H9 (cell line): ENCODE measurements around the gene CYB5A. TPM values are rescaled to one million over a fixed set of nuclear protein-coding genes. Genes with fewer than 3 reads are reported as not detected.

Source experiments
- DNase-seq: peaks from one replicate; pipeline ENCODE4 v3.0.0-alpha.2; 2017
- H2AFZ ChIP-seq: one replicate; pipeline ENCODE4 v1.6.1; 2013; ENCODE audit warnings: mild to moderate bottlenecking, low read length, control low read depth, moderate library complexity
- H2AK5ac ChIP-seq: 2 replicates; pipeline ENCODE4 v1.6.1; 2013; ENCODE audit warnings: low read length, control low read depth, mixed read lengths; ENCODE audit not compliant: insufficient read length
- H2BK120ac ChIP-seq: one replicate; pipeline ENCODE4 v1.6.1; 2013; ENCODE audit warnings: low read depth, mild to moderate bottlenecking, low read length, control low read depth, inconsistent platforms; ENCODE audit not compliant: poor library complexity, severe bottlenecking
- H2BK12ac ChIP-seq: 2 replicates; pipeline ENCODE4 v1.6.1; 2013; ENCODE audit warnings: low read length, control low read depth, mixed read lengths, low read depth; ENCODE audit not compliant: insufficient read length
- H2BK15ac ChIP-seq: 2 replicates; pipeline ENCODE4 v1.6.1; 2013; ENCODE audit warnings: low read depth, low read length, control low read depth
- H2BK20ac ChIP-seq: one replicate; pipeline ENCODE4 v1.6.1; 2013; ENCODE audit warnings: low read depth, mild to moderate bottlenecking, low read length, control low read depth, inconsistent platforms; ENCODE audit not compliant: poor library complexity, severe bottlenecking
- H2BK5ac ChIP-seq: 2 replicates; pipeline ENCODE4 v1.6.1; 2013; ENCODE audit warnings: low read length, control low read depth, mixed read lengths; ENCODE audit not compliant: insufficient read length
- H3K14ac ChIP-seq: 2 replicates; pipeline ENCODE4 v1.6.1; 2013; ENCODE audit warnings: low read length, control low read depth; ENCODE audit not compliant: insufficient read depth
- H3K18ac ChIP-seq: 2 replicates; pipeline ENCODE4 v1.6.1; 2013; ENCODE audit warnings: low read depth, mild to moderate bottlenecking, mixed read lengths, low read length, control low read depth; ENCODE audit not compliant: insufficient read length
- H3K23ac ChIP-seq: 2 replicates; pipeline ENCODE4 v1.6.1; 2013; ENCODE audit warnings: low read length, control low read depth, mixed read lengths, low read depth; ENCODE audit not compliant: insufficient read length
- H3K23me2 ChIP-seq: 2 replicates; pipeline ENCODE4 v1.6.1; 2013; ENCODE audit warnings: low read depth, mild to moderate bottlenecking, mixed read lengths, low read length, control low read depth; ENCODE audit not compliant: insufficient read length, poor library complexity, severe bottlenecking
- H3K27ac ChIP-seq: 2 replicates; pipeline ENCODE4 v1.5.1; 2013; ENCODE audit warnings: low read length, control low read depth, mixed read lengths, low read depth; ENCODE audit not compliant: insufficient read length
- H3K27me3 ChIP-seq: 2 replicates; pipeline ENCODE4 v1.6.1; 2013; ENCODE audit warnings: low read length, control low read depth, inconsistent platforms; ENCODE audit not compliant: insufficient read depth
- H3K4ac ChIP-seq: 2 replicates; pipeline ENCODE4 v1.6.1; 2013; ENCODE audit warnings: low read depth, mild to moderate bottlenecking, control low read depth, inconsistent platforms, low read length, moderate library complexity
- H3K4me1 ChIP-seq: 2 replicates; pipeline ENCODE4 v1.6.1; 2013; ENCODE audit warnings: low read length, control low read depth, inconsistent platforms; ENCODE audit not compliant: insufficient read depth
- H3K4me2 ChIP-seq: 2 replicates; pipeline ENCODE4 v1.6.1; 2013; ENCODE audit warnings: low read length, control low read depth, mixed read lengths; ENCODE audit not compliant: insufficient read length, insufficient read depth
- H3K56ac ChIP-seq: 2 replicates; pipeline ENCODE4 v1.6.1; 2013; ENCODE audit warnings: low read depth, mild to moderate bottlenecking, mixed read lengths, low read length, control low read depth; ENCODE audit not compliant: insufficient read length
- H3K79me1 ChIP-seq: 2 replicates; pipeline ENCODE4 v1.6.1; 2013; ENCODE audit warnings: low read depth, mild to moderate bottlenecking, moderate library complexity, low read length, control low read depth, inconsistent platforms; ENCODE audit not compliant: insufficient read depth, poor library complexity, severe bottlenecking
- H3K79me2 ChIP-seq: 2 replicates; pipeline ENCODE4 v1.6.1; 2013; ENCODE audit warnings: low read length, control low read depth, inconsistent platforms; ENCODE audit not compliant: insufficient read depth
- H3K9ac ChIP-seq: 2 replicates; pipeline ENCODE4 v1.6.1; 2013; ENCODE audit warnings: low read length, control low read depth, mixed read lengths; ENCODE audit not compliant: insufficient read length; ENCODE audit errors: extremely low read depth
- H3K9me3 ChIP-seq: one replicate; pipeline ENCODE4 v1.6.1; 2013; ENCODE audit warnings: low read depth, low read length, inconsistent platforms; ENCODE audit not compliant: control insufficient read depth
- H3T11ph ChIP-seq: one replicate; pipeline ENCODE4 v1.6.1; 2013; ENCODE audit warnings: mild to moderate bottlenecking, low read length, control low read depth, inconsistent platforms
- H4K20me1 ChIP-seq: one replicate; pipeline ENCODE4 v1.6.1; 2013; ENCODE audit not compliant: control insufficient read depth, insufficient read length, insufficient read depth
- H4K5ac ChIP-seq: 2 replicates; pipeline ENCODE4 v1.6.1; 2013; ENCODE audit warnings: low read depth, mild to moderate bottlenecking, mixed read lengths, low read length, control low read depth; ENCODE audit not compliant: insufficient read length
- H4K8ac ChIP-seq: replicated peaks from 2 replicates; pipeline ENCODE4 v1.6.1; 2013; ENCODE audit warnings: low read length, control low read depth, mixed read lengths, low read depth; ENCODE audit not compliant: insufficient read length
- H4K91ac ChIP-seq: 2 replicates; pipeline ENCODE4 v1.6.1; 2013; ENCODE audit warnings: low read depth, mild to moderate bottlenecking, moderate library complexity, mixed read lengths, low read length, control low read depth; ENCODE audit not compliant: insufficient read length
- H3K27ac Mint-ChIP-seq, 3 experiments: 2 replicates in 2 of 3; 3 replicates in 1 of 3; pipeline ENCODE4 v1.8.0; 2020 to 2021; ENCODE audit warnings: mixed read lengths in 3 of 3, mild to moderate bottlenecking in 1 of 3, moderate library complexity in 1 of 3
- H3K27me3 Mint-ChIP-seq: 2 replicates; pipeline ENCODE4 v1.8.0; 2021; ENCODE audit warnings: low read depth, mild to moderate bottlenecking, moderate library complexity, mixed read lengths
- H3K36me3 Mint-ChIP-seq, 3 experiments: 2 replicates in 2 of 3; 3 replicates in 1 of 3; pipeline ENCODE4 v1.8.0; 2020 to 2021; ENCODE audit warnings: low read depth in 3 of 3, mixed read lengths in 3 of 3; ENCODE audit not compliant: insufficient read depth in 1 of 3
- H3K4me1 Mint-ChIP-seq, 2 experiments: 2 replicates each; pipeline ENCODE4 v1.8.0; 2020; ENCODE audit warnings: mixed read lengths in 2 of 2
- H3K4me3 Mint-ChIP-seq, 2 experiments: 2 replicates in 1 of 2; 3 replicates in 1 of 2; pipeline ENCODE4 v1.8.0; 2020 to 2021; ENCODE audit warnings: mild to moderate bottlenecking in 2 of 2, mixed read lengths in 2 of 2, moderate library complexity in 1 of 2
- H3K9me3 Mint-ChIP-seq, 2 experiments: 2 replicates in 1 of 2; 3 replicates in 1 of 2; pipeline ENCODE4 v1.8.0; 2020; ENCODE audit warnings: mild to moderate bottlenecking in 2 of 2, mixed read lengths in 2 of 2, moderate library complexity in 1 of 2
- CTCF ChIP-seq: fragments of 200-600 bp; sonication (generic); conservative IDR thresholded peaks from 3 replicates; pipeline ENCODE4 v1.8.0; 2021; ENCODE audit warnings: antibody characterized with exemption, mild to moderate bottlenecking
- WGBS: extraction: QIAGEN DNeasy Blood & Tissue Kit; methylation state at CpG from one replicate; pipeline ENCODE4 v1.1.7; 2013; ENCODE audit warnings: missing lambda C conversion rate, low lambda C conversion rate, mixed read lengths; ENCODE audit not compliant: insufficient read length; ENCODE audit errors: extremely low coverage; 5-methylcytosine and 5-hydroxymethylcytosine counted together
- total RNA-seq: library from RNA; stranded (reverse); gene quantifications from 2 replicates; pipeline ENCODE4 v1.2.1, GENCODE V29; 2021

CYB5A gene
- total RNA-seq, 1 experiment from 2014 or later: 93.2 TPM

DNA sequence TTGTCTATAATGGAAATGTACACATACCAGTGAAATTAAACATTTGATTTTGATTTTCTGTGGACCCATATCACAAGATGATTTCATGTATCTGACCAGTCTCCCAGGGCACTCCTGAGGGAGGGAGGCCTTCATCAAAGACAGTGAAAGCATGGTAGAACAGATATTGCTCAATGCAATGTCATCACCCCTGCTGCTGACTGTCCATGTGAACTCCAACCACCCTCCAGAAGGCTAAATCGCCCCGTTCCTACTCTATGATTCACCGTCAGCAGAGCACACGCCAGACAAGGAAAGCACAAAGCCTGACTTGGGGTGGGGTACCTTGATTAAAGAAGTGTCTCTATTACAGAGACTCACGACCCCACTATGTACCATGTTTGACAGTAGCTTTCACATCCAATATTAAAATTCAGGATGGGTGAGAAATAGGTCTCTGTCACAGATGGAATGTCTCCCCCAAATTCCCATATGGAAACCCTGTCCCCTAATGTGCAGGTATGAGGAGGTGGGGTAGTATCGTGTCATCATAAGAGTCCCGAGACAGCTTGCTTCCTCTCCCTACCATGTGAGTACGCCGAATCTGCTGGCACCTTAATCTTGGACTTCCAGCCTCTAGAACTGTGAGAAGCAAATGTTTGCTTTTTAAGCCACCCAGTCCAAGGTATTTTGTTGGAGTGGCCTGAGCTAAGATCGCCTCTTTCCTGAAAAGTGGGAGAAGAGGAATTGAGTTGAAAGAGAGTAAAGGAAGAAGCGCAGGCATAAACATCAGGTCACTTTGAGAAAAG lies 42.4 kb downstream of the CYB5A start:
- H4K20me1 ChIP-seq: no peaks in the 10 kb centered on the region
- H4K8ac ChIP-seq: no peak overlapping the region
- no peaks in the 10 kb centered on the region for H3K4me1 ChIP-seq
- no peak overlapping the region for H3K23ac ChIP-seq
- H3K4me1 Mint-ChIP-seq: peaks cover 16% of the 10 kb centered on the region in 2 experiments
- no peak overlapping the region for H2BK12ac ChIP-seq
- H3K4me2 ChIP-seq: no peak overlapping the region
- H2BK5ac ChIP-seq: no peak overlapping the region
- no peak overlapping the region for H3K14ac ChIP-seq
- WGBS: no CpG with 5 or more reads among the region's 11 CpGs
- H3K23me2 ChIP-seq: no peaks in the 10 kb centered on the region
- H3K9ac ChIP-seq: no peak overlapping the region
- H2BK20ac ChIP-seq: no peak overlapping the region
- no peak overlapping the region for H2BK15ac ChIP-seq
- no peak overlapping the region for H2AFZ ChIP-seq
- H3K9me3 ChIP-seq: no peaks in the 10 kb centered on the region
- no peak overlapping the region for H3K27ac ChIP-seq
- no peaks in the 10 kb centered on the region for H3K79me2 ChIP-seq
- H2AK5ac ChIP-seq: no peak overlapping the region
- DNase-seq: no peak
- no peak overlapping the region for H3K18ac ChIP-seq
- no peak overlapping the region for H4K91ac ChIP-seq
- H3K27ac Mint-ChIP-seq: peak overlapping the region in 1 of 3 experiments; percentile 56; a peak in 1 of 7 replicates
- no peaks in the 10 kb centered on the region for H3K27me3 ChIP-seq
- no peak overlapping the region for H2BK120ac ChIP-seq
- no peak for TF ChIP-seq CTCF
- no peak overlapping the region for H4K5ac ChIP-seq
- no peak overlapping the region for H3K4ac ChIP-seq
- H3K79me1 ChIP-seq: no peaks in the 10 kb centered on the region
- no peak overlapping the region for H3T11ph ChIP-seq
- no peak overlapping the region for H3K4me3 Mint-ChIP-seq
- H3K27me3 Mint-ChIP-seq: no peaks in the 10 kb centered on the region
- no peaks in the 10 kb centered on the region; a peak in 1 of 5 replicates for H3K9me3 Mint-ChIP-seq
- H3K56ac ChIP-seq: no peak overlapping the region
- H3K36me3 Mint-ChIP-seq: peaks cover 9 to 32% (median 20%) of the 10 kb centered on the region in 3 experiments
